GM12878 (cell line): Measurements from ENCODE around the gene REEP6. TPM values are rescaled to one million over a fixed set of nuclear protein-coding genes. Genes with fewer than 3 reads are reported as not detected.

Source experiments
- ATAC-seq: fragments of 200-7000 bp; cut with Tn5 transposase; 3 replicates; pipeline ENCODE4 v1.9.1; 2020; ENCODE audit warnings: mild to moderate bottlenecking, moderate library complexity
- BruUV-seq: library from RNA; stranded (reverse); fragments of 400-500 nt; replicated peaks from 2 replicates; lab custom pipeline; 2021; lab: Mats Ljungman, UMichigan
- CTCF ChIA-PET: fragments of 300-600 bp; sonication (Branson Sonifier 250); formaldehyde crosslinking; extraction: SDS; loops from one replicate; lab custom pipeline; 2021; ENCODE audit warnings: inconsistent platforms; lab: Yijun Ruan, JAX
- POLR2A ChIA-PET: fragments of 350-600 bp; formaldehyde crosslinking; extraction: SDS; loops from one replicate; lab custom pipeline; 2021; ENCODE audit warnings: inconsistent platforms; lab: Charles Lee
- RAD21 ChIA-PET: fragments of 300-600 bp; sonication (Branson Sonifier 250); formaldehyde crosslinking; loops from one replicate; lab custom pipeline; 2023; ENCODE audit warnings: antibody characterized with exemption; ENCODE audit not compliant: unreplicated experiment; lab: Charles Lee
- SMC1A ChIA-PET: fragments of 300-600 bp; sonication (Branson Sonifier 250); formaldehyde crosslinking; loops from one replicate; lab custom pipeline; 2023; ENCODE audit not compliant: unreplicated experiment, uncharacterized antibody; lab: Charles Lee
- DNase-seq: peaks from one replicate; pipeline ENCODE4 v3.0.0-alpha.2; 2011; ENCODE audit warnings: low read depth, low spot score
- FAIRE-seq: peaks from 3 replicates; lab custom pipeline; 2011; peaks lifted over from hg19 to GRCh38; lab: Jason Lieb, UNC
- H2AFZ ChIP-seq: 2 replicates; pipeline ENCODE4 v1.6.0; 2011; ENCODE audit warnings: low read depth, low read length, control low read depth; ENCODE audit not compliant: control insufficient read depth
- H3K27ac ChIP-seq: 2 replicates; pipeline ENCODE4 v1.5.1; 2011; ENCODE audit warnings: control low read depth; ENCODE audit not compliant: control insufficient read depth, insufficient read depth
- H3K27me3 ChIP-seq, 2 experiments: replicated peaks in 1 of 2; 2 replicates each; pipeline versions ENCODE4 v1.6.0 to v1.6.1; 2011; ENCODE audit warnings: low read length in 1 of 2; ENCODE audit not compliant: control insufficient read depth in 2 of 2, insufficient read depth in 2 of 2
- H3K36me3 ChIP-seq, 2 experiments: 2 replicates each; pipeline ENCODE4 v1.5.1; 2011; ENCODE audit warnings: low read length in 1 of 2; ENCODE audit not compliant: control insufficient read depth in 2 of 2, insufficient read depth in 2 of 2
- H3K4me1 ChIP-seq: 2 replicates; pipeline ENCODE4 v1.6.1; 2011; ENCODE audit warnings: mild to moderate bottlenecking, low read length, moderate library complexity, mixed read lengths; ENCODE audit not compliant: control insufficient read depth, insufficient read depth
- H3K4me2 ChIP-seq: 2 replicates; pipeline ENCODE4 v1.6.0; 2011; ENCODE audit warnings: control low read depth; ENCODE audit not compliant: control insufficient read depth, insufficient read depth
- H3K4me3 ChIP-seq: fragments of 200-600 bp; sonication (generic); 2 replicates; pipeline ENCODE4 v1.5.1; 2016
- H3K79me2 ChIP-seq: 2 replicates; pipeline ENCODE4 v1.6.0; 2011; ENCODE audit warnings: low read length; ENCODE audit not compliant: control insufficient read depth, insufficient read depth
- H3K9ac ChIP-seq: 2 replicates; pipeline ENCODE4 v1.8.0; 2011; ENCODE audit warnings: low read length, control low read depth, mixed read lengths; ENCODE audit not compliant: control insufficient read depth, insufficient read depth
- H3K9me3 ChIP-seq: replicated peaks from 3 replicates; pipeline ENCODE4 v1.5.1; 2011; ENCODE audit warnings: mild to moderate bottlenecking, low read length; ENCODE audit not compliant: control insufficient read depth, insufficient read depth
- H4K20me1 ChIP-seq: 2 replicates; pipeline ENCODE4 v1.6.0; 2011; ENCODE audit not compliant: control insufficient read depth, insufficient read depth
- DPF2 ChIP-seq: fragments of 450-650 bp; IDR thresholded peaks from 2 replicates; pipeline ENCODE4 v1.6.1; 2017; ENCODE audit warnings: mild to moderate bottlenecking
- MTA3 ChIP-seq: IDR thresholded peaks from 2 replicates; pipeline ENCODE4 v1.6.1; 2012; ENCODE audit warnings: low read length, inconsistent platforms, borderline replicate concordance
- PRDM15 ChIP-seq: fragments of 450-650 bp; formaldehyde crosslinking; IDR thresholded peaks from 2 replicates; pipeline ENCODE4 v1.4.0; 2020; ENCODE audit warnings: mild to moderate bottlenecking, moderate library complexity
- TCF7 ChIP-seq: IDR thresholded peaks from 2 replicates; pipeline ENCODE4 v1.6.1; 2014; ENCODE audit warnings: antibody characterized with exemption, borderline replicate concordance
- WGBS: methylation state at CpG from one replicate; pipeline ENCODE4 v1.1.6; 2016; ENCODE audit warnings: low lambda C conversion rate; ENCODE audit not compliant: insufficient replicate concordance, insufficient coverage; ENCODE audit errors: missing lambda C conversion rate; 5-methylcytosine and 5-hydroxymethylcytosine counted together
- in situ Hi-C: fragments of 300-500 bp; cut with MboI; formaldehyde crosslinking; loops from 9 replicates; pipeline ENCODE4 v1.14.3; 2018; ENCODE audit warnings: mixed read lengths
- intact Hi-C: fragments of 100-400 bp; cut with micrococcal nuclease; formaldehyde crosslinking; loops from one replicate; pipeline ENCODE4 v1.14.2; 2022; ENCODE audit not compliant: unreplicated experiment
- polyA plus RNA-seq, 11 experiments: library from polyadenylated mRNA; depleted of rRNA in 4 of 11; unstranded in 6 of 11; stranded (reverse) in 5 of 11; fragments of >200 nt; fragmentation: Nextera tagmentation in 4 of 11; fragmentation: Illumina TruSeq in 1 of 11; extraction: Ambion mirVana in 4 of 11; extraction: Trizol in 1 of 11; gene quantifications; 1 replicate in 1 of 11; 2 replicates in 10 of 11; pipeline versions ENCODE4 v1.2.1 to v1.2.3, GENCODE V29; 2011 to 2016; ENCODE audit warnings: inconsistent platforms in 2 of 11, missing spikeins in 2 of 11, low read depth in 1 of 11
- total RNA-seq, 4 experiments: library from RNA; depleted of rRNA in 3 of 4; stranded (reverse); fragments of >200 nt in 3 of 4; fragmentation: Illumina TruSeq in 1 of 4; extraction: Trizol in 1 of 4; gene quantifications; 2 replicates each; pipeline versions ENCODE4 v1.2.1 to v1.2.3, GENCODE V29; 2013 to 2021
- TF ChIP-seq, protein P1 (sequence below): IDR thresholded peaks from 2 replicates; pipeline ENCODE4 v1.6.1; 2011; ENCODE audit warnings: low read depth, low read length, improper control_type of control experiment, borderline replicate concordance

REEP6 gene
- total and polyA plus RNA-seq, 10 of the 15 experiments (the other 5 are each of a cell fraction or from before 2014, with no cell fraction given) = 0.06 to 1.1 (median 0.39) TPM; not detected in 2

DNA sequence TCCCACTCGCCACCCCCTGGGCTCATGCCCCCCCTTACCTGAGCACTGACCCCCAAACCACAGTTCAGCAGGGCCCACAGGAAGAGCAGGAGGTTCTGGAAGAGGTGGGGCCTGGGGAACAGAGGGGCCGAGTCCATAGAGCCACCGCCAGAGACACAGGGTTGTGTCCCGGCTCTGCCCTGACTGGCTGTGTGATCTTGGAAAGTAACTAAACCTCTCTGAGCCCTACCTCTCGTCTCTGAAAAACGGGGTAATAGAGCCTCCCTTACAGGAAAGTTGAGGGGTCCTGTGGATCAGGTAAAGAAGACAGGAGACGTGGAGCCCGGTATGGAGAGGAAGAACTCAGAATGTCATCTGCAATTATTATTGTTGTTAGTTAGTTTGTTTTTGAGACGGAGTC lies 19.8 kb downstream of the REEP6 start:
- no peaks in the 10 kb centered on the region for H3K36me3 ChIP-seq
- H4K20me1 ChIP-seq = no peaks in the 10 kb centered on the region
- BruUV-seq = no TSS peak
- TF ChIP-seq DPF2 = no peak
- TF ChIP-seq PRDM15 = no peak
- no peak for TF ChIP-seq TCF7
- TF ChIP-seq, protein P1, sequence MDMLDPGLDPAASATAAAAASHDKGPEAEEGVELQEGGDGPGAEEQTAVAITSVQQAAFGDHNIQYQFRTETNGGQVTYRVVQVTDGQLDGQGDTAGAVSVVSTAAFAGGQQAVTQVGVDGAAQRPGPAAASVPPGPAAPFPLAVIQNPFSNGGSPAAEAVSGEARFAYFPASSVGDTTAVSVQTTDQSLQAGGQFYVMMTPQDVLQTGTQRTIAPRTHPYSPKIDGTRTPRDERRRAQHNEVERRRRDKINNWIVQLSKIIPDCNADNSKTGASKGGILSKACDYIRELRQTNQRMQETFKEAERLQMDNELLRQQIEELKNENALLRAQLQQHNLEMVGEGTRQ = no peak
- TF ChIP-seq MTA3 = no peak
- ChIA-PET CTCF (no interaction called here), POLR2A (no interaction called here), SMC1A (no interaction called here), RAD21 (no interaction called here)
- H3K27ac ChIP-seq = no peak overlapping the region
- intact Hi-C loops = no loop called here
- no peak overlapping the region for H3K4me3 ChIP-seq
- H3K79me2 ChIP-seq = no peaks in the 10 kb centered on the region
- ATAC-seq = no peak
- no peak overlapping the region for H2AFZ ChIP-seq
- FAIRE-seq = no peak
- no peak overlapping the region for H3K4me2 ChIP-seq
- no peak for DNase-seq
- H3K4me1 ChIP-seq = no peaks in the 10 kb centered on the region
- H3K9me3 ChIP-seq = no peaks in the 10 kb centered on the region; the same call in 2 of the 3 replicates
- WGBS = 20% methylated on average over 9 of the region's 9 CpGs
- no peak overlapping the region for H3K9ac ChIP-seq
- no peaks in the 10 kb centered on the region; a peak in 1 of 4 replicates for H3K27me3 ChIP-seq
- in situ Hi-C loops = no loop called here
